ENCODE measurements around the gene ZCCHC2. TPM values are rescaled to one million over a fixed set of nuclear protein-coding genes. Genes with fewer than 3 reads are reported as not detected.

The ZCCHC2 gene
- polyA plus RNA-seq (2013, experiment 1 of 2; ENCODE audit: insufficient read length) = 4.9 TPM
- polyA plus RNA-seq (2013, experiment 2 of 2; ENCODE audit: insufficient read length) = 4.8 TPM

GRCh38 chr18:62522504-62523254 lies at the start of gene ZCCHC2:
Gene ZCCHC2 (plus strand): TSS chr18:62523025. CDS start chr18:62523425, 400 bp downstream.
- peak; percentile 96 for DNase-seq

- DNase-seq = no peak
These were observed 43.3 kb upstream of the ZCCHC2 start for GRCh38 chr18:62479574-62479973.

GRCh38 chr18:62480927-62481326 lies 41.9 kb upstream of the ZCCHC2 start:
- no peak for DNase-seq

- no peak for DNase-seq
These were observed 37.9 kb upstream of the ZCCHC2 start for GRCh38 chr18:62484941-62485340.

GRCh38 chr18:62485684-62486083 lies 37.1 kb upstream of the ZCCHC2 start:
- DNase-seq = peak; percentile 71

GRCh38 chr18:62486290-62486964 lies 36.4 kb upstream of the ZCCHC2 start:
- DNase-seq = peak; percentile 25

GRCh38 chr18:62487161-62487560 lies 35.7 kb upstream of the ZCCHC2 start:
- no peak for DNase-seq

- no peak for DNase-seq
These were observed 31.7 kb upstream of the ZCCHC2 start for GRCh38 chr18:62490967-62491695.

- no peak for DNase-seq
These were observed 29.6 kb upstream of the ZCCHC2 start for GRCh38 chr18:62493033-62493862.

GRCh38 chr18:62494764-62495163 lies 28.1 kb upstream of the ZCCHC2 start:
- no peak for DNase-seq

GRCh38 chr18:62496262-62496661 lies 26.6 kb upstream of the ZCCHC2 start:
- no peak for DNase-seq

- DNase-seq = no peak
These were observed 25.5 kb upstream of the ZCCHC2 start for GRCh38 chr18:62497190-62497772.

- no peak for DNase-seq
These were observed 24.1 kb upstream of the ZCCHC2 start for GRCh38 chr18:62498616-62499262.

- DNase-seq = no peak
These were observed 23.6 kb upstream of the ZCCHC2 start for GRCh38 chr18:62499263-62499650.

- no peak for DNase-seq
These were observed 22.7 kb upstream of the ZCCHC2 start for GRCh38 chr18:62500174-62500573.

GRCh38 chr18:62500966-62501591 lies 21.7 kb upstream of the ZCCHC2 start:
- DNase-seq = no peak

- no peak for DNase-seq
These were observed 16.9 kb upstream of the ZCCHC2 start for GRCh38 chr18:62505669-62506494.

- DNase-seq = no peak
These were observed 16.2 kb upstream of the ZCCHC2 start for GRCh38 chr18:62506495-62507143.

- DNase-seq = no peak
These were observed 13.0 kb upstream of the ZCCHC2 start for GRCh38 chr18:62509779-62510178.

All from fibroblast of skin of back (primary cell).